HEK293 (cell line): ENCODE results near the gene FBXW5.

ENCODE experiments used
- OSR2 ChIP-seq: fragments of 450-650 bp; formaldehyde crosslinking; IDR thresholded peaks from 2 replicates; pipeline ENCODE4 v1.5.1; 2016; ENCODE audit warnings: missing biosample characterization, missing genetic modification characterization
- ZBTB20 ChIP-seq: fragments of 450-650 bp; formaldehyde crosslinking; IDR thresholded peaks from 2 replicates; pipeline ENCODE4 v1.5.1; 2016; ENCODE audit warnings: missing biosample characterization, missing genetic modification characterization
- ZBTB8A ChIP-seq: fragments of 450-650 bp; formaldehyde crosslinking; IDR thresholded peaks from 2 replicates; pipeline ENCODE4 v1.5.1; 2016; ENCODE audit warnings: missing biosample characterization, missing genetic modification characterization
- ZNF324 ChIP-seq: fragments of 450-650 bp; formaldehyde crosslinking; IDR thresholded peaks from 2 replicates; pipeline ENCODE4 v1.5.1; 2016; ENCODE audit warnings: missing biosample characterization, missing genetic modification characterization
- ZNF362 ChIP-seq: fragments of 450-650 bp; formaldehyde crosslinking; IDR thresholded peaks from 2 replicates; pipeline ENCODE4 v1.5.1; 2016; ENCODE audit warnings: missing biosample characterization, missing genetic modification characterization
- TF ChIP-seq, protein P1 (sequence below): fragments of 450-650 bp; formaldehyde crosslinking; IDR thresholded peaks from 2 replicates; pipeline ENCODE4 v1.5.1; 2016; ENCODE audit warnings: missing biosample characterization, missing genetic modification characterization
- TF ChIP-seq, protein P2 (sequence below): fragments of 450-650 bp; formaldehyde crosslinking; IDR thresholded peaks from 2 replicates; pipeline ENCODE4 v1.5.1; 2016; ENCODE audit warnings: missing biosample characterization, missing genetic modification characterization

- no peak for TF ChIP-seq OSR2 (tag by site-specific recombination)
- TF ChIP-seq ZBTB20 (tag by site-specific recombination), result no peak
- TF ChIP-seq, protein P1, sequence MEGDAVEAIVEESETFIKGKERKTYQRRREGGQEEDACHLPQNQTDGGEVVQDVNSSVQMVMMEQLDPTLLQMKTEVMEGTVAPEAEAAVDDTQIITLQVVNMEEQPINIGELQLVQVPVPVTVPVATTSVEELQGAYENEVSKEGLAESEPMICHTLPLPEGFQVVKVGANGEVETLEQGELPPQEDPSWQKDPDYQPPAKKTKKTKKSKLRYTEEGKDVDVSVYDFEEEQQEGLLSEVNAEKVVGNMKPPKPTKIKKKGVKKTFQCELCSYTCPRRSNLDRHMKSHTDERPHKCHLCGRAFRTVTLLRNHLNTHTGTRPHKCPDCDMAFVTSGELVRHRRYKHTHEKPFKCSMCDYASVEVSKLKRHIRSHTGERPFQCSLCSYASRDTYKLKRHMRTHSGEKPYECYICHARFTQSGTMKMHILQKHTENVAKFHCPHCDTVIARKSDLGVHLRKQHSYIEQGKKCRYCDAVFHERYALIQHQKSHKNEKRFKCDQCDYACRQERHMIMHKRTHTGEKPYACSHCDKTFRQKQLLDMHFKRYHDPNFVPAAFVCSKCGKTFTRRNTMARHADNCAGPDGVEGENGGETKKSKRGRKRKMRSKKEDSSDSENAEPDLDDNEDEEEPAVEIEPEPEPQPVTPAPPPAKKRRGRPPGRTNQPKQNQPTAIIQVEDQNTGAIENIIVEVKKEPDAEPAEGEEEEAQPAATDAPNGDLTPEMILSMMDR (tag by site-specific recombination), result no peak
- TF ChIP-seq ZNF362 (tag by site-specific recombination), result no peak
- no peak for TF ChIP-seq ZBTB8A (tag by site-specific recombination)
- TF ChIP-seq, protein P2, sequence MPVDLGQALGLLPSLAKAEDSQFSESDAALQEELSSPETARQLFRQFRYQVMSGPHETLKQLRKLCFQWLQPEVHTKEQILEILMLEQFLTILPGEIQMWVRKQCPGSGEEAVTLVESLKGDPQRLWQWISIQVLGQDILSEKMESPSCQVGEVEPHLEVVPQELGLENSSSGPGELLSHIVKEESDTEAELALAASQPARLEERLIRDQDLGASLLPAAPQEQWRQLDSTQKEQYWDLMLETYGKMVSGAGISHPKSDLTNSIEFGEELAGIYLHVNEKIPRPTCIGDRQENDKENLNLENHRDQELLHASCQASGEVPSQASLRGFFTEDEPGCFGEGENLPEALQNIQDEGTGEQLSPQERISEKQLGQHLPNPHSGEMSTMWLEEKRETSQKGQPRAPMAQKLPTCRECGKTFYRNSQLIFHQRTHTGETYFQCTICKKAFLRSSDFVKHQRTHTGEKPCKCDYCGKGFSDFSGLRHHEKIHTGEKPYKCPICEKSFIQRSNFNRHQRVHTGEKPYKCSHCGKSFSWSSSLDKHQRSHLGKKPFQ (tag by site-specific recombination), result no peak
- no peak for TF ChIP-seq ZNF324 (tag by site-specific recombination)
Measured at GRCh38 chr9:136903041-136903554, 41.4 kb downstream of the FBXW5 start.
